Measurements from ENCODE around the gene NOS2.

The NOS2 gene

DNA sequence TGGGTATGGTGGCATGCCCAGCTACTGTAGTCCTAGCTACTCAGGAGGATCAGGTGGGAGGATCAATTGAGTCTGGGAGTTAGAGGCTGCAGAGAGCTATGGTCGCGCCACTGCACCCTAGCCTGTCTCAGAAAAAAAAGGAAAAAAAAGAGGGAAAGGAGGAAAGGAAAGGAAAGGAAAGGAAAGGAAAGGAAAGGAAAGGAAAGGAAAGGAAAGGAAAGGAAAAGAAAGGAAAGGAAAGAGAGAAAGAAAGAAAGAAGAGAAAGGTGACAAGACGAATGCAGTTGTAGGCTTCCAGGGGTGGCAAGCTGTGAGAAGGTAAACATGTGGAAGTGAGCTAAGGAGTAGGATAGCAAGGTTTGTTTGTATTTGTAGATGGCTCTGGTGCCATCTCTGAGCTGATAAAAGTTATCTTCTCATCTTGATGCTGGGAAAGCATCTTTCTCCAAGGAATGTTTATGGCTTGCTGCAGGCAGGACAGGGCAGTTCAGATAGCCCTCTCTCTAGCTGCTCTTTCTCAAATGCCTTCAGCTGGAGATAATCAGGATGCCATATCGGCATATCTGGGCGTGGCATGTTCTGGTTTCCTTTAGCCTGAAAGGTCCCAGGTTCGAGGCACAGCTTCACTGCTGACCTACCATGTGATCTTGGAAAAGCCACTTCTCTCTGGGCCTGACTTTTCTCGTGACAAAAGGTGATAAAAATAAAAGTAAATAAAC lies 2.8 kb upstream of the NOS2 start:
- Histone ChIP-seq H3K27me3 (ENCODE audit: insufficient read depth, low read depth) (no peaks in the 10 kb centered on the region), H3K4me3 (IDR thresholded peaks at IDR 0.05; ENCODE audit: insufficient read depth, low read depth, low read length) (no peak overlapping the region), H3K4me2 (no peak overlapping the region), H3K27ac (no peak overlapping the region), H2AFZ (ENCODE audit: low read depth) (no peak overlapping the region), H3K79me2 (ENCODE audit: insufficient read depth, low read depth) (no peaks in the 10 kb centered on the region), H3K4me1 (ENCODE audit: low read depth, poor library complexity, severe bottlenecking) (peaks cover 17% of the 10 kb centered on the region), H3K36me3 (ENCODE audit: insufficient read depth) (no peaks in the 10 kb centered on the region), H3K9ac (no peak overlapping the region), H4K20me1 (ENCODE audit: insufficient read depth) (no peaks in the 10 kb centered on the region)
- TF ChIP-seq, protein P1, sequence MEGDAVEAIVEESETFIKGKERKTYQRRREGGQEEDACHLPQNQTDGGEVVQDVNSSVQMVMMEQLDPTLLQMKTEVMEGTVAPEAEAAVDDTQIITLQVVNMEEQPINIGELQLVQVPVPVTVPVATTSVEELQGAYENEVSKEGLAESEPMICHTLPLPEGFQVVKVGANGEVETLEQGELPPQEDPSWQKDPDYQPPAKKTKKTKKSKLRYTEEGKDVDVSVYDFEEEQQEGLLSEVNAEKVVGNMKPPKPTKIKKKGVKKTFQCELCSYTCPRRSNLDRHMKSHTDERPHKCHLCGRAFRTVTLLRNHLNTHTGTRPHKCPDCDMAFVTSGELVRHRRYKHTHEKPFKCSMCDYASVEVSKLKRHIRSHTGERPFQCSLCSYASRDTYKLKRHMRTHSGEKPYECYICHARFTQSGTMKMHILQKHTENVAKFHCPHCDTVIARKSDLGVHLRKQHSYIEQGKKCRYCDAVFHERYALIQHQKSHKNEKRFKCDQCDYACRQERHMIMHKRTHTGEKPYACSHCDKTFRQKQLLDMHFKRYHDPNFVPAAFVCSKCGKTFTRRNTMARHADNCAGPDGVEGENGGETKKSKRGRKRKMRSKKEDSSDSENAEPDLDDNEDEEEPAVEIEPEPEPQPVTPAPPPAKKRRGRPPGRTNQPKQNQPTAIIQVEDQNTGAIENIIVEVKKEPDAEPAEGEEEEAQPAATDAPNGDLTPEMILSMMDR (conservative IDR thresholded peaks at IDR 0.05; ENCODE audit: low read depth, low read length): no peak

DNA sequence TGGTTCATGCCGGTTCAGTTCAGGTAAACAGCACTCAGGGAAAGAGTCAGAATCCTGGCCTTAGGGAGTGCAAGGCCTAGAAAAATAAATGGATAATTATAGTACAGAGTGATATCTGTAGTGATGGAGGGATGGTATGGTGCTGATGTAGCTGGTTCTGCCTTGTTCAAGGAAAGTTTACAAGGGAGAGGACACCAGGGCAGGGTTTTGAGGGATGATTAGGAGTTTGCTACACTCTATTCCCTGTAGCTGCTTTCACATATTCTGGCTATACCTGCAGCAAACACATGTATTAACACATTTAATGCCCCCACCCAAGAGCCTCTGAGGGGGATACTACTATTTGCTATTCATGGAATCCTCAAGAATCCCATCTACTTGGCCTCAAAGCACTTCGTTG lies 1.7 kb upstream of the NOS2 start:
- Histone ChIP-seq H3K27ac (no peak overlapping the region), H3K27me3 (ENCODE audit: insufficient read depth, low read depth) (no peaks in the 10 kb centered on the region), H3K4me3 (IDR thresholded peaks at IDR 0.05; ENCODE audit: insufficient read depth, low read depth, low read length) (no peak overlapping the region), H3K36me3 (ENCODE audit: insufficient read depth) (no peaks in the 10 kb centered on the region), H2AFZ (ENCODE audit: low read depth) (no peak overlapping the region), H4K20me1 (ENCODE audit: insufficient read depth) (no peaks in the 10 kb centered on the region), H3K4me1 (ENCODE audit: low read depth, poor library complexity, severe bottlenecking) (peaks cover 9% of the 10 kb centered on the region), H3K9ac (no peak overlapping the region), H3K4me2 (no peak overlapping the region), H3K79me2 (ENCODE audit: insufficient read depth, low read depth) (no peaks in the 10 kb centered on the region)
- TF ChIP-seq, protein P1 (conservative IDR thresholded peaks at IDR 0.05; ENCODE audit: low read depth, low read length): no peak

DNA sequence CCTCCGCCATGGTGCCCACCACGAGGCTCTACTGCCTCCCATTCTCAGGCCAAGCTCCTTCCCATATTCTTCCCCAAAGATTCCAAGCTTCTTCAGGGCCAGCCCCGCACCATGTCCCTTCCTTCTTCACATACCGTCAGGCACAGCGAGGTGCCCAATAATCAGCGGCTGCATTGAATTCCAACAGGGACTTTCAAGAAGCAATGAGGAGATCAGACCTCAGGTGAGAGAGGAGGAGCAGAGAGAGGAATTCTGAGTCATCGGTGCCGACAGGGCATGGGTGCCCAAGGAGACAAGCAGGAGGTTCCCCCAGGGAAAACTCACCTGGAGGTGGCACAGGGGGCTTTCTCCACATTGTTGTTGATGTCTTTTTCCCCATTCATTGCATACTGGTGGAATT lies 2.0 kb downstream of the NOS2 start:
- no peaks in the 10 kb centered on the region for H3K4me1 ChIP-seq (ENCODE audit: low read depth, poor library complexity, severe bottlenecking)
- H3K4me2 ChIP-seq: no peak overlapping the region
- no peaks in the 10 kb centered on the region for H3K36me3 ChIP-seq (ENCODE audit: insufficient read depth)
- no peak overlapping the region for H3K9ac ChIP-seq
- no peaks in the 10 kb centered on the region for H3K27me3 ChIP-seq (ENCODE audit: insufficient read depth, low read depth)
- TF ChIP-seq, protein P1 (conservative IDR thresholded peaks at IDR 0.05; ENCODE audit: low read depth, low read length): no peak
- no peaks in the 10 kb centered on the region for H3K79me2 ChIP-seq (ENCODE audit: insufficient read depth, low read depth)
- H3K27ac ChIP-seq: no peak overlapping the region
- no peaks in the 10 kb centered on the region for H4K20me1 ChIP-seq (ENCODE audit: insufficient read depth)
- no peak overlapping the region for H2AFZ ChIP-seq (ENCODE audit: low read depth)
- H3K4me3 ChIP-seq (IDR thresholded peaks at IDR 0.05; ENCODE audit: insufficient read depth, low read depth, low read length): no peak overlapping the region

DNA sequence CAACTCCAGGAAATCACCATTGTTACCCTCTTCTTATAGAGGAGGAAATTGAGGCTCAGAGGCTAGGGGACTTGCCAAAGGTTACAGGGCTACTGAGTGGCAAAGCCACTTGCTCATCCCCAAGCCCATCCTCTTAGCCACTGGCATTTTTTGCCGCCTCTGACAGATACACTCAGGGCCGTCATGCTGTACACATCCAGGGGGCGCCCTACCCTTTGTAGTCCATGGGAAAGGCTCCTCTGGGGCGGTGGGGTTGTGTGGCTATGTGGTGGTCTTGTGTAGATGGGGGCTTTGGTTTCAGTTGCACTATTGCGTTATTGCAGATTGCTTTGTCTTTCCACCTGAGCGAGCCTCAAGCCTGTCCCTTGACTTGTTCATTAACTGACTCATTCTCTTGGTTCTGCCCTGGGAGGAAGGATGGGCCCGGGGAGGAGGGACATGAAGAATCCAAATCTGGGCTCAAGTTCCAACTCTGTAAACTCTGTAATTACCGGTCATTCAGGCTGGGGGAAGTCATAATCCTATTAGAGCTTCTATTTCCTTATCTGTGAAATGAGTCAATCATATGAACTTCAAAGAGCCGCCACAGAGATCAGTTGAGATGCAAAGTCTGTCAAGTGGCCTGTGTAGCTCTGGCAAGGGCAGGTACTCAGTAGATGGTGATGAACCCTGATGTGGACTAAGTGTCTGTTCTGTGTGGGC lies 2.8 kb downstream of the NOS2 start:
- TF ChIP-seq, protein P1 (conservative IDR thresholded peaks at IDR 0.05; ENCODE audit: low read depth, low read length): no peak
- H3K79me2 ChIP-seq (ENCODE audit: insufficient read depth, low read depth): no peaks in the 10 kb centered on the region
- H3K4me3 ChIP-seq (IDR thresholded peaks at IDR 0.05; ENCODE audit: insufficient read depth, low read depth, low read length): no peak overlapping the region

More for the DNA sequence above, 2.8 kb downstream of the NOS2 start:
- H3K4me2 ChIP-seq: no peak overlapping the region
- H3K36me3 ChIP-seq (ENCODE audit: insufficient read depth): no peaks in the 10 kb centered on the region
- H3K27me3 ChIP-seq (ENCODE audit: insufficient read depth, low read depth): no peaks in the 10 kb centered on the region
- no peaks in the 10 kb centered on the region for H4K20me1 ChIP-seq (ENCODE audit: insufficient read depth)
- no peak overlapping the region for H2AFZ ChIP-seq (ENCODE audit: low read depth)
- H3K27ac ChIP-seq: no peak overlapping the region
- H3K9ac ChIP-seq: no peak overlapping the region
- H3K4me1 ChIP-seq (ENCODE audit: low read depth, poor library complexity, severe bottlenecking): no peaks in the 10 kb centered on the region
